Measurements from ENCODE around the gene HOOK2.

HOOK2 gene

DNA sequence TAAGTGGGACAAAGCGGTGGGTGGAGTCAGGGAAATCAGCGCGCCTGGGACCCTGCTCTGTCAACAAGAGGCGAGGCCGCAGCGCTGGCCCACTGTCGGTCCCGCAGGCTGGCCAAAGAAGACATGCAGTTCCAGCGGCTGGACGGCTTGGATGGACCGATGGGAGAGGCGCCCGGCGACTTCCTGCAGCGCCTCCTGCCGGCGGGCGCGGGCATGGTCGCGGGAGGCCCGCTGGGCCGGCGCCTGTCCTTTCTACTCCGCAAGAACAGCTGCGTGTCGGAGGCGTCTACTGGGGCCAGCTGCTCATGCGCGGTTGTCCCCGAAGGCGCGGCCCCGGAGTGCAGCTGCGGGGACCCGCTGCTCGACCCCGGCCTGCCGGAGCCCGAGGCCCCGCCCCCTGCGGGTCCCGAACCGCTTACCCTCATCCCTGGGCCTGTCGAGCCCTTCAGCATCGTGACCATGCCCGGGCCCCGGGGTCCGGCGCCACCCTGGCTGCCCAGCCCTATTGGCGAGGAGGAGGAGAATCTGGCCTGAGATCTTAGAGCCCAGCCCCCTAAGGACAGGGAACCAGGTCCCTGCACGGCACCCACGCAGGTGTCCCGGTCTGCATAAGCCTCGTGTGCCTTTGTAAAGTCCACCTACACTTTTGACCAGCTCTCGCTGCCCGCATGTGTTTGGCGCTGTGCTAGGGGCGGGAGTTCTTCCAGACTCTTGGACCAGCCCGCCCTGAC lies 17.6 kb downstream of the HOOK2 start (continued):
- TF ChIP-seq, protein P1, sequence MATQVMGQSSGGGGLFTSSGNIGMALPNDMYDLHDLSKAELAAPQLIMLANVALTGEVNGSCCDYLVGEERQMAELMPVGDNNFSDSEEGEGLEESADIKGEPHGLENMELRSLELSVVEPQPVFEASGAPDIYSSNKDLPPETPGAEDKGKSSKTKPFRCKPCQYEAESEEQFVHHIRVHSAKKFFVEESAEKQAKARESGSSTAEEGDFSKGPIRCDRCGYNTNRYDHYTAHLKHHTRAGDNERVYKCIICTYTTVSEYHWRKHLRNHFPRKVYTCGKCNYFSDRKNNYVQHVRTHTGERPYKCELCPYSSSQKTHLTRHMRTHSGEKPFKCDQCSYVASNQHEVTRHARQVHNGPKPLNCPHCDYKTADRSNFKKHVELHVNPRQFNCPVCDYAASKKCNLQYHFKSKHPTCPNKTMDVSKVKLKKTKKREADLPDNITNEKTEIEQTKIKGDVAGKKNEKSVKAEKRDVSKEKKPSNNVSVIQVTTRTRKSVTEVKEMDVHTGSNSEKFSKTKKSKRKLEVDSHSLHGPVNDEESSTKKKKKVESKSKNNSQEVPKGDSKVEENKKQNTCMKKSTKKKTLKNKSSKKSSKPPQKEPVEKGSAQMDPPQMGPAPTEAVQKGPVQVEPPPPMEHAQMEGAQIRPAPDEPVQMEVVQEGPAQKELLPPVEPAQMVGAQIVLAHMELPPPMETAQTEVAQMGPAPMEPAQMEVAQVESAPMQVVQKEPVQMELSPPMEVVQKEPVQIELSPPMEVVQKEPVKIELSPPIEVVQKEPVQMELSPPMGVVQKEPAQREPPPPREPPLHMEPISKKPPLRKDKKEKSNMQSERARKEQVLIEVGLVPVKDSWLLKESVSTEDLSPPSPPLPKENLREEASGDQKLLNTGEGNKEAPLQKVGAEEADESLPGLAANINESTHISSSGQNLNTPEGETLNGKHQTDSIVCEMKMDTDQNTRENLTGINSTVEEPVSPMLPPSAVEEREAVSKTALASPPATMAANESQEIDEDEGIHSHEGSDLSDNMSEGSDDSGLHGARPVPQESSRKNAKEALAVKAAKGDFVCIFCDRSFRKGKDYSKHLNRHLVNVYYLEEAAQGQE (tag by site-specific recombination; IDR thresholded peaks at IDR 0.05), result peak; percentile 32; the same call in 1 of the 2 replicates
- TF ChIP-seq KLF1 (tag by site-specific recombination; IDR thresholded peaks at IDR 0.05) (no peak), ZNF423 (tag by site-specific recombination; IDR thresholded peaks at IDR 0.05) (no peak), ZNF311 (tag by site-specific recombination; IDR thresholded peaks at IDR 0.05; ENCODE audit: borderline replicate concordance) (no peak), ZSCAN4 (tag by site-specific recombination; IDR thresholded peaks at IDR 0.05) (no peak), ZBTB8A (tag by site-specific recombination; IDR thresholded peaks at IDR 0.05) (peak; percentile 74), BCL6B (tag by site-specific recombination; IDR thresholded peaks at IDR 0.05) (no peak), ZNF654 (tag by site-specific recombination; IDR thresholded peaks at IDR 0.05; ENCODE audit: low read depth) (peak; percentile 16), KLF10 (tag by site-specific recombination; IDR thresholded peaks at IDR 0.05) (peak; percentile 26; the same call in 1 of the 2 replicates), ZNF449 (tag by site-specific recombination; IDR thresholded peaks at IDR 0.05) (no peak), TRIM28 (IDR thresholded peaks at IDR 0.05; ENCODE audit: borderline replicate concordance, low read length) (no peak), OSR2 (tag by site-specific recombination; IDR thresholded peaks at IDR 0.05) (no peak), ZNF404 (tag by site-specific recombination; IDR thresholded peaks at IDR 0.05) (no peak), ZIC2 (tag by site-specific recombination; IDR thresholded peaks at IDR 0.05) (peak; percentile 42), ZNF704 (tag by site-specific recombination; IDR thresholded peaks at IDR 0.05) (no peak), WT1 (tag by site-specific recombination; IDR thresholded peaks at IDR 0.05) (no peak), ZNF394 (tag by site-specific recombination; IDR thresholded peaks at IDR 0.05; ENCODE audit: borderline replicate concordance) (no peak), SP3 (tag by site-specific recombination; IDR thresholded peaks at IDR 0.05) (peak; percentile 38; the same call in 1 of the 2 replicates), ZNF677 (tag by site-specific recombination; IDR thresholded peaks at IDR 0.05) (peak; percentile 77), ZNF561 (tag by site-specific recombination; IDR thresholded peaks at IDR 0.05; ENCODE audit: borderline replicate concordance) (peak; percentile 86), ZNF138 (tag by site-specific recombination; IDR thresholded peaks at IDR 0.05; ENCODE audit: borderline replicate concordance) (no peak), ZNF707 (tag by site-specific recombination; IDR thresholded peaks at IDR 0.05) (no peak), BCL11B (tag by site-specific recombination; IDR thresholded peaks at IDR 0.05; ENCODE audit: low read depth) (no peak), ZBTB48 (tag by site-specific recombination; IDR thresholded peaks at IDR 0.05) (0 out of 2 replicates have a peak, but pooled peaks have one; percentile 36), ZBTB1 (tag by site-specific recombination; IDR thresholded peaks at IDR 0.05) (no peak), AEBP2 (tag by site-specific recombination; IDR thresholded peaks at IDR 0.05; ENCODE audit: borderline replicate concordance) (no peak), ZNF140 (tag by site-specific recombination; IDR thresholded peaks at IDR 0.05) (no peak), ZNF596 (tag by site-specific recombination; IDR thresholded peaks at IDR 0.05) (no peak)
- TF ChIP-seq, protein P2, sequence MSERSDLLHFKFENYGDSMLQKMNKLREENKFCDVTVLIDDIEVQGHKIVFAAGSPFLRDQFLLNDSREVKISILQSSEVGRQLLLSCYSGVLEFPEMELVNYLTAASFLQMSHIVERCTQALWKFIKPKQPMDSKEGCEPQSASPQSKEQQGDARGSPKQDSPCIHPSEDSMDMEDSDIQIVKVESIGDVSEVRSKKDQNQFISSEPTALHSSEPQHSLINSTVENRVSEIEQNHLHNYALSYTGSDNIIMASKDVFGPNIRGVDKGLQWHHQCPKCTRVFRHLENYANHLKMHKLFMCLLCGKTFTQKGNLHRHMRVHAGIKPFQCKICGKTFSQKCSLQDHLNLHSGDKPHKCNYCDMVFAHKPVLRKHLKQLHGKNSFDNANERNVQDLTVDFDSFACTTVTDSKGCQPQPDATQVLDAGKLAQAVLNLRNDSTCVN (tag by site-specific recombination; optimal IDR thresholded peaks at IDR 0.05), result peak; percentile 93

All from HEK293 (cell line).